ENCODE measurements around the gene XG. TPM values are rescaled to one million over a fixed set of nuclear protein-coding genes. Genes with fewer than 3 reads are reported as not detected.

The XG gene
- total and polyA plus RNA-seq, 4 donors: 0.21 to 0.71 (median 0.39) TPM

- no peak overlapping the region for H3K27ac ChIP-seq (ENCODE audit: low read depth in 1 of 2, low read length in 1 of 2)
- H3K4me1 ChIP-seq (ENCODE audit: control insufficient read depth in 5 of 5, insufficient read depth in 5 of 5, low read length in 5 of 5): peaks cover 0 to 10% (median 0%) of the 10 kb centered on the region in 5 donors
- no peaks in the 10 kb centered on the region for H3K36me3 ChIP-seq (ENCODE audit: control insufficient read depth in 4 of 4, insufficient read depth in 4 of 4, low read length in 4 of 4)
- 89 to 95% methylated on average over 14 of the region's 14 CpGs for WGBS, 2 donors
- TF ChIP-seq CTCF (IDR thresholded peaks at IDR 0.05; ENCODE audit: control extremely low read depth, extremely low read depth): no peak
- peaks cover 0 to 2% (median 0%) of the 10 kb centered on the region in 4 donors for H3K9me3 ChIP-seq (ENCODE audit: control insufficient read depth in 4 of 4, insufficient read depth in 3 of 4, low read length in 3 of 4)
- no peak overlapping the region for H3K9ac ChIP-seq (ENCODE audit: insufficient read depth in 1 of 2, low read length in 2 of 2)
- ATAC-seq (ENCODE audit: insufficient read depth, low FRiP score) (no peak), DNase-seq (no peak)
- H3K4me3 ChIP-seq: no peak overlapping the region
- H3K27me3 ChIP-seq (ENCODE audit: control insufficient read depth in 3 of 3, insufficient read depth in 3 of 3, low read length in 2 of 3): peaks cover 0 to 22% (median 12%) of the 10 kb centered on the region in 3 donors
Observed at GRCh38 chrX:2831471-2832228, 79.8 kb downstream of the XG start.

GRCh38 chrX:2837961-2838360 lies 86.1 kb downstream of the XG start:
- no peaks in the 10 kb centered on the region for H3K36me3 ChIP-seq (ENCODE audit: control insufficient read depth in 4 of 4, insufficient read depth in 4 of 4, low read length in 4 of 4)
- no peaks in the 10 kb centered on the region for H3K27me3 ChIP-seq (ENCODE audit: control insufficient read depth in 3 of 3, insufficient read depth in 3 of 3, low read length in 2 of 3)
- WGBS, 2 donors: 93 to 94% methylated on average over 2 of the region's 2 CpGs
- no peak overlapping the region for H3K27ac ChIP-seq (ENCODE audit: low read depth in 1 of 2, low read length in 1 of 2)
- no peak overlapping the region for H3K9ac ChIP-seq (ENCODE audit: insufficient read depth in 1 of 2, low read length in 2 of 2)
- H3K4me1 ChIP-seq (ENCODE audit: control insufficient read depth in 5 of 5, insufficient read depth in 5 of 5, low read length in 5 of 5): no peaks in the 10 kb centered on the region
- TF ChIP-seq CTCF (IDR thresholded peaks at IDR 0.05; ENCODE audit: control extremely low read depth, extremely low read depth): no peak
- no peak for ATAC-seq (ENCODE audit: insufficient read depth, low FRiP score)
- H3K9me3 ChIP-seq (ENCODE audit: control insufficient read depth in 4 of 4, insufficient read depth in 3 of 4, low read length in 3 of 4): peaks cover 0 to 6% (median 2%) of the 10 kb centered on the region in 4 donors
- DNase-seq: no peak
- no peak overlapping the region for H3K4me3 ChIP-seq

GRCh38 chrX:2840961-2841360 lies 89.1 kb downstream of the XG start:
- DNase-seq: no peak
- ATAC-seq (ENCODE audit: insufficient read depth, low FRiP score): no peak
- H3K4me3 ChIP-seq: no peak overlapping the region
- 95 to 100% methylated on average over 1 of the region's 1 CpG for WGBS, 2 donors
- no peaks in the 10 kb centered on the region for H3K27me3 ChIP-seq (ENCODE audit: control insufficient read depth in 3 of 3, insufficient read depth in 3 of 3, low read length in 2 of 3)
- no peak for TF ChIP-seq CTCF (IDR thresholded peaks at IDR 0.05; ENCODE audit: control extremely low read depth, extremely low read depth)
- no peaks in the 10 kb centered on the region for H3K36me3 ChIP-seq (ENCODE audit: control insufficient read depth in 4 of 4, insufficient read depth in 4 of 4, low read length in 4 of 4)
- H3K9me3 ChIP-seq (ENCODE audit: control insufficient read depth in 4 of 4, insufficient read depth in 3 of 4, low read length in 3 of 4): peaks cover 0 to 6% (median 2%) of the 10 kb centered on the region in 4 donors
- no peak overlapping the region for H3K27ac ChIP-seq (ENCODE audit: low read depth in 1 of 2, low read length in 1 of 2)
- H3K9ac ChIP-seq (ENCODE audit: insufficient read depth in 1 of 2, low read length in 2 of 2): no peak overlapping the region
- no peaks in the 10 kb centered on the region for H3K4me1 ChIP-seq (ENCODE audit: control insufficient read depth in 5 of 5, insufficient read depth in 5 of 5, low read length in 5 of 5)

Data from lung (tissue), 12 donors.